Left forelimb (tissue), 1 donor: ENCODE measurements around the gene ACTR3.
"Not testable (repeated sequence)": the region's sequence is repeated elsewhere in the genome, so short reads cannot be mapped to it uniquely, and the experiment has no call there.

Source experiments
- DNase-seq: peaks from one replicate; pipeline ENCODE4 v3.0.0-alpha.2; 2018; ENCODE audit warnings: low spot score

Gene ACTR3

GRCh38 chr2:113905886-113906285, 16.0 kb downstream of the ACTR3 start:
- DNase-seq, result no peak

DNA sequence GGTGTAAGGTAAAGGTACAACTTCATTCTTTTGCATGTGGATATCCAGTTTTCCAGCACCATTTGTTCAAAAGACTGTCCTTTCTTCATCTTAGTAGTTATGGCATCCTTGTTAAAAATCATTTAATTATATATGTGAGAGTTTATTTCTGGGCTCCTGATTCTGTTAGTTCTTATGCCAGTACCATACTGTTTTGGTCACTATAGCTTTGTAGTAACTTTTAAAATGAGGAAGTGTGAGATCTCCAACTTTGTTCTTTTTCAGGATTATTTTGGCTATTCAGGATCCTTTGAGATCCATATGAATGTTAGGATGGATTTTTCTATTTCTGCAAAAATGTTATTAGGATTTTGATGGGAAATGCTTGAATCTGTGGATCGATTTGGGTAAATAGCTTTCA, 16.8 kb downstream of the ACTR3 start:
- no peak for DNase-seq

GRCh38 chr2:113907297-113907696, 17.4 kb downstream of the ACTR3 start:
- DNase-seq, result no peak

- DNase-seq, result no peak
These were observed 20.3 kb downstream of the ACTR3 start for GRCh38 chr2:113910110-113910717.

GRCh38 chr2:113910967-113911678, 21.2 kb downstream of the ACTR3 start:
- DNase-seq, result no peak

DNA sequence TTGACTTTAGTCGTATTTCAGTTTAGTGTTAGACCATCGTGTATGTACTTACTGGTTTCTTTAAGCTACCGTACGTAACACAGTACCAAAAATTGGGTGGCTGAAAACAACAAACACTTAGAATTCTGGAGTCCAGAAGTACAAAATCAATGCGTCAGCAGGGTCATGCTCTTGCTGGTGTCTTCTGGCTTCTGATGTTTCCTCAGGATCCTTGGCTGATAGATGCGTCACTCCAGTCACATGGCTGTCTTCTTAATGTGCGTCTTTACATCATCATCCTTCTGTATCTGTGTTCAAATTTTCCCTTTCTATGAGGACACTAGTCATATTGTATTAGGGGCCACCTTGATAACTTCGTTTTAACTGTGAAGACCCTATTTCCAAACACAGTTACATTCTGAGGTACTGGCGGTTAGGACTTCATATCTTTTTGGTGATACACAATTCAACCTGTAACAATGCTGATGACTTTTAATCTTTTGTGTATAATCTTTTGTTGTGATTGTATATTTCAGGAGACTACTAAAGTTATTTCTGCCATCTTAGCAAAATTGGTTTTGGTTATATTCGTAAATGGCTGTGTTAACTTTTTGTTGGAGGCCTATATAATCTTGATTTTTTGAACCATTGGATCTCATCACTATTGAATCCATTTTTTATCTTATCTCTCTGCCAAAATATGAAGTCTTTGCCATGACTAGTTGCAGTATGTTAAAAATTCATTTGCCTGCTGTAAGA, 25.4 kb downstream of the ACTR3 start:
- DNase-seq, result no peak

DNA sequence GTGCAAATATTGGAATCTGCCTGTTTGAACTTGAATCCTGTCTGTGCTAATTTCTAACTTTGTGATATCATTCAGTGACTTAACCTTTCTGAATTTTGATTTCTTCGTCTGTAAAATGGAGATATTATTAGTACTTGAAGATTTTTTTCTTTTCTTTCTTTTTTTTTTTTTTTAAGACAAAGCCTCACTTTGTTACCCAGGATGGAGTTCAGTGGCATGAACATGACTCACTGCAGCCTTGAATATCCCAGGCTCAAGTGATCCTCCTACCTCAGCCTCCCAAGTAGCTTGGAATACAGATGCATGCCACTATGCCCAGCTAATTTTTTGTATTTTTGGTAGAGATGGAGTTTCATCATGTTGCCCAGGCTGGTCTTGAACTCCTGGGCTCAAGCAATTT, 28.3 kb downstream of the ACTR3 start:
- no peak for DNase-seq

DNA sequence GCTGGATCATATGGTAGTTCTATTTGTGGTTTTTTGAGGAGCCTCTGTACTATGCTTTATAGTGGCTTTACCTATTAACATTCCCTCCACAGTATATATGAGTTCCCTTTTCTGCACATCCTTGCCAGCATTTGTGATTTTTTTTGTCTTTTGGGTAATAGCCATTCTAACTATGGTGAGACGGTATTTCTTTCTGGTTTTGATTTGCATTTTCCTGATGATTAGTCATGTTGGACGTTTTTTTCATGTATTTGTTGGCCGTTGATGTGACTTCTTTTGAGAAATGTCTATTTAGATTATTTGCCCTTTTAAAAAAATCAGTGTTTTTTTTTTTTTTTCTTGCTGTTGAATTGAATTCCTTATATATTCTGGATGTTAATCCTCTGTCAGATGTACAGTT, 31.1 kb downstream of the ACTR3 start:
- DNase-seq, result no peak

DNA sequence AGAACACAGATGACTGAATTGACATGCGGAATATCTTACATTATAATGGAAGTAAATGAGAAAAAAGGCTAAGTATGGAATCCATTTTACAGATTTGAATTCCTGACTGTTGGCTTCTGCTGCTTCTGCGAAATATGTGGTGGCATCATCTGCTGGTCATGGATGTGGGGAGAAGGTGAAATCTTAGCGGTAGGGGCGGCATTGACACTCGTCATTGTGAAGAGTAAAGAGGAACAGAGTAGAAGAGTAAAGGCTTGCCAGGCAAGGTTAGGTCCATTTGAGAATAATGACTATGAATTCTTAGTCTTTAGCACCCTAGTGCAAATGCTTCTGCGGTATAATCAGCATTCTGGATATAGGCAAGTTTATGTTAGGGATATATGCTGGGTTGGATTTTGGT, 32.4 kb downstream of the ACTR3 start:
- no peak for DNase-seq

DNA sequence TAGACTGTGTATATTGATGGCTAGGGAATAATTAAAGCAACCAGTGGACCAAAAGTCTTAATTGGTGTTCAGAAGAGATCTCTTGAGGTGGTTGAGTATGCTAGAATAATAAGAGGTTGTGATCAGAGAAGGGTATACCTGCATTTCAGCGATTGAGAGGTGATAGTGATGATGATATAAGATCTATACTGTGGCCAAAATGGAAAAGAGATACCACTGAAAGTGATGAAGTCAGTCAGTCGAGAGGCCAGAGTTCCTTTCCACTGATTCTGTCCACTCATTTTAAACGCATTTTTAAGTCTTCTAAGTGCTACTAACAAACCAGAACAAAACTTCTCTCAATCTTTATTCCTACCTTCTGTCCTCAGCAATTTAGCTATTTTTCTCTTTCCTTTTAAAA, 32.9 kb downstream of the ACTR3 start:
- DNase-seq, result no peak

DNA sequence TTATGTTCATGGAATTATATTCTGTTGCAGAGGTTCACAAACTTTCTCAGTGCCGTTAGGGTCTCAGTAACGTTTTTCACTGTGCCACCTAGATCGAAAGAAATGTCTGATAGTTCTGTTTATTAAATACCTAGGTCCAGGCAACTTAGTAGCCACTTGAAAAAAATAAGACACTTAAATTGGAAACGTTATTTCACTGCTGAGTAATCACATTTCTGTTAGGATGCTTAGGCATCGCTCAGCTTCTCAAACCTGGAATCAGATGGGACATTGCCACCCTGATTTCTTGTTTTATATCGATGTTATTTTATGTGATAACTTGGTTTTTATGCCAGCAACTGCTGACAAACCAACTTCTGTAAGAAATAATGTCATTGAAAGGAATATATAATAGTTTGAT, 36.0 kb downstream of the ACTR3 start:
- no peak for DNase-seq

DNA sequence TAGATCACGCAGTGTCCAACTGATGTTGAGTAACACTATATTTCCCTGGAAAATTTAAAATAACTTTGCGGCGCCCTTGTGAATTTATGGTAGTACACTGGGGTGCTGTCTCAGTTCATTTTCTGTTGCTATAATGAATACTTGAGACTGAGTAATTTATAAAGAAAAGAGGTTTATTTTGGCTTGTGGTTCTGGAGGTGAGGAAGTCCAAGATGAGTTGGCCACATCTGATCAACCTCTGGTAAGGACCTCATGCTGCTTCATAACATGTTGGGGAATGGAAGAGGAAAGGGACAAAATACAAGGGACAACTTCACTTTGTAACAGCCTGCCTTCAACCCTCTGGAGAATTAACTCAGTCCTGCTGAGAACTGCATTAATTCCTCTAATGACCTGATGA, 36.4 kb downstream of the ACTR3 start:
- no peak for DNase-seq

DNA sequence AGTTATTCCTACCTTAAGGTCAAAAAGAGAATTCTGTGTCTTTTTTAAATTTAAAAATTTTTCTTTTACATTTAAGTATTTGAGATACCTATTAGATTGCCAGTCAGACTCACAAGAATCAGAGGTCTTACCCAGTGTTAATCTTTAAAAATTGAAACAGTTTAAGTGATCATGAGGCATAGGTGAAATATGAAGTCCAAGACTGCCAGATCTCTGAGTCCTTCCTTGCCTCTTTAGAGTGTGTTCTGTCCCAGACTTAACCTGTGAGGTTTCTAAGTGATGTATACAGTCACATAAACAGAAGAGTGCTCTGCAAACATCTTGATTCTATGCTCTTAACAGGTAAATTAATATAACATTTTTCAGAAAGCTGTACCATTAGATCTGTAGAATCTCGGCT, 40.6 kb downstream of the ACTR3 start:
- DNase-seq, result no peak

GRCh38 chr2:113937501-113937900, 47.6 kb downstream of the ACTR3 start:
- no peak for DNase-seq

GRCh38 chr2:113940891-113941290, 51.0 kb downstream of the ACTR3 start:
- no peak for DNase-seq

- DNase-seq, result not testable (repeated sequence)
These were observed 55.9 kb downstream of the ACTR3 start for GRCh38 chr2:113945784-113946183.

DNA sequence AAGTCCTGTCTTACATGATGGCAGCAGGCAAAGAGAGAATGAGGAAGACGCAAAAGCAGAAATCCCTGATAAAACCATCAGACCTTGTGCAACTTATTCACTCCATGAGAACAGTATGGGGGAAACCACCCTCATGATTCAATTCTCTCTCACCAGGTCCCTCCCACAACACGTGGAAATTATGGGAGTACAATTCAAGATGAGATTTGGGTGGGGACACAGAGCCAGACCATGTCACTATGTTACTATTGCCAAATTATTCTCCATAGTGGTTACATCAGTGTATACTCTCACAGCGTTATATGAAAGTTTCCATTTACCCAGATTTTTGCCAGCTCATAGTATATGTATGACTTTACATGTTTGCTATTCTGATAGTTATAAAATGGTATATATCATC, 61.0 kb downstream of the ACTR3 start:
- DNase-seq, result not testable (repeated sequence)

DNA sequence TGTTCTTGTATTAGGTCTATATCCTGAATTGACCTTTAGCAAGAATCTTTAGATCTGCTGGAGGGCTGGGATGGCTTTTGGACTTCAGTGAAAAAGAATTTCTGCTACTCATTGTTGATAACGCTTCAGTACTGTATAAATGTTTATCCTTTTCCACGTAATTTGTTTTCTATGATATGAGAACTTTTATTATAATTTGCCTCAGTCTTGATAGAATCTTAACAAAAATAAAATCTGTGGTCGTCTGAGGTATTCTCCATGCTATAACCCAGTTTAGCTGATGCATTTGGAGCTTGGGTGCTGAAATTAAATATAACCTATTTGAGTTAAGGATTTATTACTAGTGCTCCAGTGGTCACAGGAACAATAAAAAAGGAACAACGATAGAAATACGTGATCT, 71.1 kb downstream of the ACTR3 start:
- DNase-seq, result no peak

DNA sequence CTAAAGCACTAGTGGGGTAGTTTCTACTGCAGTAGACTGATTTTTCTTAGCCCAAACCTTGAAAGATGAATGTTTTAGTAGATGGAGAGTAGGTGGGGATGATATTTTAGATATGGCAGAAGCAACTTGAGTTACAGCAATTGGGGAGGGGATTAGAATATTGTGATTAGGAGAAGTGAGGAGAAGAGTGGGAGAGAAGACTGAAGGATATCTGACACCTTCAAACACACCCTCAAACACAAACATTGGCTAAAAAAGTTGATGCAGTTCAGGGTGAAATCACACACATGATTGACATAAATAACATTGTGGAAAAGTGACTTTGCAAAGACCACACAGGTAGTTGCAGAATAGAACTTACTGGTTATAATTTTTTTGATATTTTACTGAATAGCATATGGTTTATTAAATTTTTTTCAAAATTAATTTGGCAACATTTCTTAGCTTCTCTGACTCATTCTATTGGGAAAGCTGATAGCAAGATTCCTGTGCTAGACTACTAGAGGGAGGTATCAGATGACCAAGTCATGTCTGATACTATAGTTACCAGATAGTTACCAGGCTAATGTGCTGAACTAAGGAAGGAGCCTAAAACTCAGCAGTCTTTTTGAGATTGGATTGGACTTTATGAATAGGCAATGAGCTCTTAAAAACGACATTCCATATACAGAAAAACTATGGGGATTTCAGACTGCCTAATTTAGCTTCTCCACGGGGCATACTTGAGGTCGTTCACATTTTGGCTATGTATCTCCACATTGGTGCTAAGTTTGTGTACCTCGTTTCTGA, 73.0 kb downstream of the ACTR3 start:
- no peak for DNase-seq

GRCh38 chr2:113963965-113964364, 74.1 kb downstream of the ACTR3 start:
- DNase-seq, result no peak

DNA sequence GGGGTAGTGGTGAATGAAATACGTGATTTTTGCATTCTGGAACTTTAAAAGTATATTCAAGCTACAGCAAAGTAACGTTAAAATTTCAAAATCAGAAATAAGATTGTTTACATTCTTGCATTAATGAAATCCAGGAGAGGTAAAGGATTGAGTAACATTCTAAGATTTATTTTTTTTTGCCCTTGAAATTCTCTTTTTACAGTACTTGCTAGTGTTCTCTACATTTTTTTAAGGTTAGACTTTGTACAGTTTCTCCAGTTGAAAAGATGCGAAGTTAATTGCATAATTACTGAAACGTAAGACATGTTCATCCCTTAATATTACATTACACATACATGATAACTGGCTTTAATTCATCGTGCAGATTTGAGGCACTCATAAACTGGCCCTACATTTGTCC, 74.5 kb downstream of the ACTR3 start:
- DNase-seq, result no peak

- no peak for DNase-seq
These were observed 75.3 kb downstream of the ACTR3 start for GRCh38 chr2:113965228-113965627.

DNA sequence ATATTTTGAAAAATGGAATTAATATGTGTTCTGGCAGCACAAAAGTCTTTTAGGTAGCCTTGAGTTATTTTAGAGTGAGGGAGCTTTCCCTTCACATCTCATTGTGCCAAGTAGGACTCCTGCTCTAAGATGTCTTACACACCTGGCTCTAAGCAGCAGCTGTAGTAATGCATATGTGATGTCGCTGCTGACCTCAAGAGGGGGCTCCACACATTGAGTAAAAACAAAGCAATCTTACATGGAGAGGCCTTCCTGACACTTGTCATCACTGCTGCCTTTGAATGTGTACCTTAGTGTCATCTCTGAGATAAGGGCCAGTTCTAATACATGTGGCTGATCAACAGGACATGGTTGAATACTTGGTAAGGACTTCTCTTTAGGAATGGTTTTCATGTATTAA, 75.8 kb downstream of the ACTR3 start:
- DNase-seq, result no peak
